Caco-2 (cell line): ENCODE results near the gene NEK11. TPM values are rescaled to one million over a fixed set of nuclear protein-coding genes. Genes with fewer than 3 reads are reported as not detected.

Experiments used
- BruUV-seq: library from RNA; stranded (reverse); fragments of 400-500 nt; replicated peaks from 2 replicates; lab custom pipeline; 2021; lab: Mats Ljungman, UMichigan
- CTCF ChIA-PET: fragments of 300-600 bp; sonication (Branson Sonifier 250); formaldehyde crosslinking; loops from one replicate; lab custom pipeline; 2022; ENCODE audit warnings: antibody characterized with exemption; lab: Charles Lee
- POLR2A ChIA-PET: fragments of 300-600 bp; sonication (Branson Sonifier 250); formaldehyde crosslinking; loops from one replicate; lab custom pipeline; 2022; ENCODE audit warnings: antibody characterized with exemption; lab: Charles Lee
- DNase-seq, 2 experiments: peaks; one replicate each; pipeline versions ENCODE4 v3.0.0 to v3.0.0-alpha.2; 2020 to 2022
- H3K27me3 ChIP-seq: replicated peaks from 2 replicates; pipeline ENCODE4 v1.6.0; 2011; ENCODE audit warnings: low read length; ENCODE audit not compliant: control insufficient read depth, insufficient read depth
- H3K36me3 ChIP-seq: 2 replicates; pipeline ENCODE4 v1.5.1; 2011; ENCODE audit warnings: low read length; ENCODE audit not compliant: control insufficient read depth, insufficient read depth
- H3K4me1 ChIP-seq: fragments of 250-450 bp; sonication (Bioruptor Pico); 2 replicates; pipeline ENCODE4 v1.5.1; 2020; ENCODE audit warnings: mild to moderate bottlenecking
- H3K4me3 ChIP-seq: 2 replicates; pipeline ENCODE4 v1.5.1; 2011; ENCODE audit warnings: low read depth, mild to moderate bottlenecking, control low read depth, low read length
- H3K9me3 ChIP-seq: fragments of 250-450 bp; sonication (Bioruptor Pico); 2 replicates; pipeline ENCODE4 v1.5.1; 2020; ENCODE audit warnings: mild to moderate bottlenecking, moderate library complexity
- H3K27ac Mint-ChIP-seq: one replicate; pipeline ENCODE4 v1.8.0; 2022; ENCODE audit warnings: mixed read lengths; ENCODE audit not compliant: unreplicated experiment
- H3K27me3 Mint-ChIP-seq: one replicate; pipeline ENCODE4 v1.8.0; 2022; ENCODE audit warnings: mixed read lengths; ENCODE audit not compliant: insufficient read depth, unreplicated experiment
- H3K36me3 Mint-ChIP-seq: one replicate; pipeline ENCODE4 v1.8.0; 2022; ENCODE audit warnings: mild to moderate bottlenecking, mixed read lengths; ENCODE audit not compliant: insufficient read depth, unreplicated experiment
- H3K4me1 Mint-ChIP-seq: one replicate; pipeline ENCODE4 v1.8.0; 2022; ENCODE audit warnings: low read depth, mixed read lengths; ENCODE audit not compliant: unreplicated experiment
- H3K4me3 Mint-ChIP-seq: one replicate; pipeline ENCODE4 v1.8.0; 2022; ENCODE audit warnings: mild to moderate bottlenecking, moderate library complexity, mixed read lengths; ENCODE audit not compliant: unreplicated experiment
- H3K9me3 Mint-ChIP-seq: one replicate; pipeline ENCODE4 v1.8.0; 2022; ENCODE audit warnings: mixed read lengths; ENCODE audit not compliant: unreplicated experiment
- CTCF ChIP-seq, 2 experiments: fragments of 200-600 bp in 1 of 2; IDR thresholded peaks; 1 replicate in 1 of 2; 2 replicates in 1 of 2; pipeline versions ENCODE4 v1.5.1 to v1.8.0; 2011 to 2022; ENCODE audit warnings: antibody characterized with exemption in 1 of 2, control low read depth in 1 of 2, inconsistent platforms in 1 of 2, low read depth in 1 of 2, low read length in 1 of 2, mild to moderate bottlenecking in 1 of 2, moderate library complexity in 1 of 2; ENCODE audit not compliant: insufficient read depth in 1 of 2, severe bottlenecking in 1 of 2, unreplicated experiment in 1 of 2
- intact Hi-C: fragments of 100-400 bp; cut with micrococcal nuclease; formaldehyde crosslinking; loops from one replicate; pipeline ENCODE4 v1.10.0; 2022; ENCODE audit not compliant: unreplicated experiment
- total RNA-seq: library from RNA; stranded (reverse); gene quantifications from 2 replicates; pipeline ENCODE4 v1.2.3, GENCODE V29; 2022

Gene NEK11
- total RNA-seq, 1 experiment from 2014 or later, result 4.4 TPM

GRCh38 chr3:131004603-131005002, 22.1 kb upstream of the NEK11 start:
- ChIA-PET CTCF (no interaction called here), POLR2A (no interaction called here)
- H3K4me3 ChIP-seq, result no peak overlapping the region
- Mint-ChIP-seq H3K4me1 (no peaks in the 10 kb centered on the region), H3K9me3 (no peaks in the 10 kb centered on the region), H3K4me3 (no peak overlapping the region), H3K27ac (no peak overlapping the region), H3K36me3 (peaks cover 31% of the 10 kb centered on the region), H3K27me3 (no peaks in the 10 kb centered on the region)
- no peak for DNase-seq
- no peaks in the 10 kb centered on the region; the same call in 1 of the 2 replicates for H3K36me3 ChIP-seq
- intact Hi-C loops, result no loop called here
- H3K9me3 ChIP-seq, result no peaks in the 10 kb centered on the region
- no TSS peak for BruUV-seq
- H3K4me1 ChIP-seq, result no peaks in the 10 kb centered on the region
- TF ChIP-seq CTCF (IDR thresholded peaks at IDR 0.05; ENCODE audit: insufficient read depth in 1 of 2, low read depth in 1 of 2, low read length in 1 of 2, severe bottlenecking in 1 of 2, unreplicated experiment in 1 of 2), result no peak
- no peaks in the 10 kb centered on the region for H3K27me3 ChIP-seq

DNA sequence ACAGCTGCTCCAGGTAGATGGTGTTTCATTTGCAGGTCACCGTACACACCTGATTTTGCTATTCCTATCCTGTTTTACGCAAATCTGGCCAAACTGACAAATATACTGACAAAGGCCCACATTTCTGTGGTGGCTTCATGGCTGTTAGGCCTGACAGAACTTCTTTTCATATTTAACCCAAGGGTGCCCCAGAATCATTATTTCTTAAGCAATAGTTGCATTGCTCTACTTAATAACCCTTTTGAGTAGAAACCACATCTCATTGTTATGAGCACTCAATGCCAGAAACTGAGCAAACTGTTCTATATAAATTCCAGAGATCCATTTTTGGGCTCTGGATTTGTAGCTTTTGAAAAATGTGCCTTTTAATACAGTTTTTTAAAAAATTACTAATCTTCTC, 19.4 kb upstream of the NEK11 start:
- DNase-seq, result no peak
- H3K27ac Mint-ChIP-seq, result no peak overlapping the region
- Histone ChIP-seq H3K27me3 (no peaks in the 10 kb centered on the region), H3K36me3 (no peaks in the 10 kb centered on the region; the same call in 1 of the 2 replicates), H3K4me1 (no peaks in the 10 kb centered on the region), H3K4me3 (no peak overlapping the region), H3K9me3 (no peaks in the 10 kb centered on the region)
- intact Hi-C loops, result no loop called here
- no peak overlapping the region for H3K4me3 Mint-ChIP-seq
- CTCF ChIA-PET, result no interaction called here
- H3K27me3 Mint-ChIP-seq, result no peaks in the 10 kb centered on the region
- no peak for TF ChIP-seq CTCF (IDR thresholded peaks at IDR 0.05; ENCODE audit: insufficient read depth in 1 of 2, low read depth in 1 of 2, low read length in 1 of 2, severe bottlenecking in 1 of 2, unreplicated experiment in 1 of 2)
- H3K36me3 Mint-ChIP-seq, result peaks cover 27% of the 10 kb centered on the region
- no TSS peak for BruUV-seq
- no peaks in the 10 kb centered on the region for H3K4me1 Mint-ChIP-seq
- POLR2A ChIA-PET, result no interaction called here
- no peaks in the 10 kb centered on the region for H3K9me3 Mint-ChIP-seq

- Mint-ChIP-seq H3K36me3 (peaks cover 29% of the 10 kb centered on the region), H3K27ac (no peak overlapping the region), H3K9me3 (no peaks in the 10 kb centered on the region), H3K4me3 (no peak overlapping the region), H3K4me1 (no peaks in the 10 kb centered on the region), H3K27me3 (no peaks in the 10 kb centered on the region)
- intact Hi-C loops, result no loop called here
- H3K4me3 ChIP-seq, result no peak overlapping the region
- ChIA-PET CTCF (no interaction called here), POLR2A (no interaction called here)
- H3K4me1 ChIP-seq, result no peaks in the 10 kb centered on the region
- no TSS peak for BruUV-seq
- no peaks in the 10 kb centered on the region for H3K27me3 ChIP-seq
- TF ChIP-seq CTCF (IDR thresholded peaks at IDR 0.05; ENCODE audit: insufficient read depth in 1 of 2, low read depth in 1 of 2, low read length in 1 of 2, severe bottlenecking in 1 of 2, unreplicated experiment in 1 of 2), result no peak
- no peak for DNase-seq
- H3K9me3 ChIP-seq, result no peaks in the 10 kb centered on the region
- no peaks in the 10 kb centered on the region; the same call in 1 of the 2 replicates for H3K36me3 ChIP-seq
Measured at GRCh38 chr3:131007782-131008181, 18.9 kb upstream of the NEK11 start.
